ENCODE results near the gene C22orf39.
A peak's percentile ranks its signal among the peaks of the same experiment; 100 is the strongest.

Gene C22orf39

GRCh38 chr22:19447330-19448075 lies at the start of gene C22orf39:
Gene C22orf39, minus strand, starts transcription at chr22:19447711. Its CDS starts 23 bp downstream, at chr22:19447688.
- peak; percentile 61 to 72 for DNase-seq (ENCODE audit: extremely low read depth in 1 of 2, low read depth in 1 of 2)

GRCh38 chr22:19497245-19497644 lies 49.7 kb upstream of the C22orf39 start:
- DNase-seq (ENCODE audit: extremely low read depth in 1 of 2, low read depth in 1 of 2): no peak

- DNase-seq (ENCODE audit: extremely low read depth in 1 of 2, low read depth in 1 of 2): no peak
Measured at GRCh38 chr22:19496324-19496630, 48.8 kb upstream of the C22orf39 start.

- DNase-seq (ENCODE audit: extremely low read depth in 1 of 2, low read depth in 1 of 2): no peak
Measured at GRCh38 chr22:19495562-19496323, 48.2 kb upstream of the C22orf39 start.

GRCh38 chr22:19494676-19495173 lies 47.2 kb upstream of the C22orf39 start:
- no peak for DNase-seq (ENCODE audit: extremely low read depth in 1 of 2, low read depth in 1 of 2)

- no peak for DNase-seq (ENCODE audit: extremely low read depth in 1 of 2, low read depth in 1 of 2)
Measured at GRCh38 chr22:19494001-19494560, 46.6 kb upstream of the C22orf39 start.

GRCh38 chr22:19492504-19493174 lies 45.1 kb upstream of the C22orf39 start:
- no peak for DNase-seq (ENCODE audit: extremely low read depth in 1 of 2, low read depth in 1 of 2)

GRCh38 chr22:19490628-19491230 lies 43.2 kb upstream of the C22orf39 start:
- DNase-seq (ENCODE audit: extremely low read depth in 1 of 2, low read depth in 1 of 2): no peak

- no peak for DNase-seq (ENCODE audit: extremely low read depth in 1 of 2, low read depth in 1 of 2)
Measured at GRCh38 chr22:19488884-19489843, 41.7 kb upstream of the C22orf39 start.

- DNase-seq (ENCODE audit: extremely low read depth in 1 of 2, low read depth in 1 of 2): no peak
Measured at GRCh38 chr22:19488285-19488684, 40.8 kb upstream of the C22orf39 start.

- no peak for DNase-seq (ENCODE audit: extremely low read depth in 1 of 2, low read depth in 1 of 2)
Measured at GRCh38 chr22:19483481-19484244, 36.2 kb upstream of the C22orf39 start.

- no peak for DNase-seq (ENCODE audit: extremely low read depth in 1 of 2, low read depth in 1 of 2)
Measured at GRCh38 chr22:19482297-19482696, 34.8 kb upstream of the C22orf39 start.

GRCh38 chr22:19480789-19481188 lies 33.3 kb upstream of the C22orf39 start:
- no peak for DNase-seq (ENCODE audit: extremely low read depth in 1 of 2, low read depth in 1 of 2)

- no peak for DNase-seq (ENCODE audit: extremely low read depth in 1 of 2, low read depth in 1 of 2)
Measured at GRCh38 chr22:19480173-19480568, 32.7 kb upstream of the C22orf39 start.

- peak; percentile 84 to 86 for DNase-seq (ENCODE audit: extremely low read depth in 1 of 2, low read depth in 1 of 2)
Measured at GRCh38 chr22:19479355-19480172, 32.1 kb upstream of the C22orf39 start, which contains the start of gene CDC45. Gene CDC45, plus strand, starts transcription at chr22:19479920. Its CDS starts 49 bp downstream, at chr22:19479969.

GRCh38 chr22:19478901-19479354 lies 31.4 kb upstream of the C22orf39 start, which contains the start of gene UFD1:
Gene UFD1, minus strand, starts transcription at chr22:19479193. Its CDS starts 108 bp downstream, at chr22:19479085.
- peak; percentile 35 to 71 for DNase-seq (ENCODE audit: extremely low read depth in 1 of 2, low read depth in 1 of 2)

- DNase-seq (ENCODE audit: extremely low read depth in 1 of 2, low read depth in 1 of 2): no peak
Measured at GRCh38 chr22:19478045-19478900, 30.8 kb upstream of the C22orf39 start.

All from activated CD8-positive, alpha-beta memory T cell treated with anti-CD3 and anti-CD28 coated beads for 1 hour (primary cell).